GM18519 (cell line): ENCODE data around the gene PODN.

Experiments
- ATAC-seq: cut with Tn5 transposase; IDR thresholded peaks from one replicate; pipeline ENCODE4 v1.9.1; 2021; ENCODE audit warnings: mild to moderate bottlenecking, moderate library complexity; ENCODE audit not compliant: unreplicated experiment, low FRiP score

The PODN gene

GRCh38 chr1:53050310-53050709, 11.7 kb upstream of the PODN start:
- ATAC-seq = no peak

GRCh38 chr1:53051676-53052075, 10.3 kb upstream of the PODN start:
- no peak for ATAC-seq

GRCh38 chr1:53057127-53057526, 4.9 kb upstream of the PODN start:
- no peak for ATAC-seq

- ATAC-seq = no peak
Observed at GRCh38 chr1:53060579-53060978, 1.4 kb upstream of the PODN start.

- no peak for ATAC-seq
Observed at GRCh38 chr1:53061123-53061858, 722 bp upstream of the PODN start.

- ATAC-seq = no peak
Observed at GRCh38 chr1:53062708-53063591, 937 bp downstream of the PODN start.

- no peak for ATAC-seq
Observed at GRCh38 chr1:53063744-53064515, 1.9 kb downstream of the PODN start.

GRCh38 chr1:53065391-53065790, 3.4 kb downstream of the PODN start:
- ATAC-seq = no peak

GRCh38 chr1:53066488-53066887, 4.5 kb downstream of the PODN start:
- no peak for ATAC-seq

- ATAC-seq = no peak
Observed at GRCh38 chr1:53066891-53067738, 5.1 kb downstream of the PODN start.

- ATAC-seq = no peak
Observed at GRCh38 chr1:53067886-53068285, 5.9 kb downstream of the PODN start.

GRCh38 chr1:53068314-53069099, 6.5 kb downstream of the PODN start:
- no peak for ATAC-seq

- no peak for ATAC-seq
Observed at GRCh38 chr1:53069265-53069662, 7.3 kb downstream of the PODN start.

- ATAC-seq = no peak
Observed at GRCh38 chr1:53069663-53070327, 7.8 kb downstream of the PODN start.

GRCh38 chr1:53070621-53071020, 8.6 kb downstream of the PODN start:
- ATAC-seq = no peak

GRCh38 chr1:53071167-53071865, 9.3 kb downstream of the PODN start:
- ATAC-seq = no peak

- no peak for ATAC-seq
Observed at GRCh38 chr1:53071915-53072314, 9.9 kb downstream of the PODN start.

- no peak for ATAC-seq
Observed at GRCh38 chr1:53073287-53073686, 11.3 kb downstream of the PODN start.
